H1 (cell line): ENCODE data around the gene TRPC4. TPM values are rescaled to one million over a fixed set of nuclear protein-coding genes. Genes with fewer than 3 reads are reported as not detected.

Source experiments
- CTCF ChIA-PET: fragments of 300-600 bp; sonication (Branson Sonifier 250); formaldehyde crosslinking; loops from one replicate; lab custom pipeline; 2021; ENCODE audit not compliant: partially characterized antibody; lab: Charles Lee
- POLR2A ChIA-PET: fragments of 300-600 bp; sonication (Branson Sonifier 250); formaldehyde crosslinking; loops from one replicate; lab custom pipeline; 2021; ENCODE audit warnings: inconsistent platforms; ENCODE audit not compliant: partially characterized antibody; lab: Charles Lee
- DNase-seq, 2 experiments: peaks; one replicate each; pipeline versions ENCODE4 v3.0.0 to v3.0.0-alpha.2; 2010 to 2022; ENCODE audit warnings: low spot score in 2 of 2, low read depth in 1 of 2, mixed read lengths in 1 of 2
- FAIRE-seq: peaks from 2 replicates; lab custom pipeline; 2011; peaks lifted over from hg19 to GRCh38; lab: Jason Lieb, UNC
- H2AFZ ChIP-seq: 2 replicates; pipeline ENCODE4 v1.8.1; 2012; ENCODE audit warnings: low read length, inconsistent platforms
- H2AK5ac ChIP-seq: 2 replicates; pipeline ENCODE4 v1.6.1; 2013; ENCODE audit warnings: low read depth, low read length
- H2BK120ac ChIP-seq: replicated peaks from 2 replicates; pipeline ENCODE3; 2013; ENCODE audit warnings: low read depth, low read length, inconsistent platforms
- H2BK12ac ChIP-seq: 2 replicates; pipeline ENCODE4 v1.6.1; 2013; ENCODE audit warnings: low read depth, low read length
- H2BK15ac ChIP-seq: 2 replicates; pipeline ENCODE4 v1.6.1; 2013; ENCODE audit warnings: low read length
- H2BK20ac ChIP-seq: 2 replicates; pipeline ENCODE4 v1.6.1; 2013; ENCODE audit warnings: low read length
- H2BK5ac ChIP-seq: 2 replicates; pipeline ENCODE4 v1.6.1; 2013; ENCODE audit warnings: low read depth, low read length
- H3K14ac ChIP-seq: 2 replicates; pipeline ENCODE4 v1.6.1; 2013; ENCODE audit warnings: inconsistent platforms; ENCODE audit not compliant: insufficient read length
- H3K18ac ChIP-seq: 2 replicates; pipeline ENCODE4 v1.6.1; 2013; ENCODE audit warnings: low read length; ENCODE audit errors: extremely low read depth
- H3K23ac ChIP-seq: 2 replicates; pipeline ENCODE4 v1.6.1; 2013; ENCODE audit warnings: inconsistent platforms; ENCODE audit not compliant: insufficient read length
- H3K23me2 ChIP-seq: 2 replicates; pipeline ENCODE4 v1.6.1; 2013; ENCODE audit warnings: low read depth, low read length
- H3K27ac ChIP-seq: 2 replicates; pipeline ENCODE4 v1.6.1; 2011; ENCODE audit warnings: low read depth, low read length, inconsistent platforms
- H3K27me3 ChIP-seq, 4 experiments: replicated peaks in 1 of 4; 1 replicate in 1 of 4; 2 replicates in 3 of 4; pipeline versions ENCODE4 v1.6.1 to v1.8.1; 2011 to 2013; ENCODE audit warnings: low read length in 3 of 4, mild to moderate bottlenecking in 3 of 4, inconsistent platforms in 2 of 4, mixed read lengths in 2 of 4, moderate library complexity in 1 of 4; ENCODE audit not compliant: control insufficient read depth in 3 of 4, insufficient read depth in 3 of 4; ENCODE audit errors: extremely low read depth in 1 of 4
- H3K36me3 ChIP-seq, 4 experiments: 2 replicates each; pipeline versions ENCODE4 v1.6.1 to v1.8.1; 2011 to 2013; ENCODE audit warnings: mild to moderate bottlenecking in 4 of 4, low read length in 3 of 4, moderate library complexity in 2 of 4, control low read depth in 1 of 4, inconsistent platforms in 1 of 4; ENCODE audit not compliant: insufficient read depth in 4 of 4, control insufficient read depth in 2 of 4
- H3K4ac ChIP-seq: replicated peaks from 2 replicates; pipeline ENCODE3; 2013; ENCODE audit warnings: low read length, low read depth, mixed read lengths, inconsistent platforms; ENCODE audit not compliant: insufficient read length
- H3K4me1 ChIP-seq, 4 experiments: replicated peaks in 1 of 4; 1 replicate in 1 of 4; 2 replicates in 3 of 4; pipeline versions ENCODE4 v1.6.1 to v1.8.1; 2011 to 2013; ENCODE audit warnings: low read length in 3 of 4, inconsistent platforms in 2 of 4, mixed read lengths in 1 of 4; ENCODE audit not compliant: insufficient read depth in 4 of 4, control insufficient read depth in 3 of 4
- H3K4me2 ChIP-seq, 2 experiments: 2 replicates each; pipeline versions ENCODE4 v1.6.1 to v1.8.1; 2011 to 2013; ENCODE audit warnings: low read depth in 2 of 2, low read length in 2 of 2, control low read depth in 1 of 2, inconsistent platforms in 1 of 2, mild to moderate bottlenecking in 1 of 2; ENCODE audit not compliant: insufficient read depth in 1 of 2
- H3K4me3 ChIP-seq, 4 experiments: fragments of 200-600, 300-600 bp in 1 of 4; sonication (generic), shearing (Covaris generic), sonication (Bioruptor Twin) in 1 of 4; 2 replicates each; pipeline versions ENCODE4 v1.5.1 to v1.8.1; 2011 to 2016; ENCODE audit warnings: low read length in 4 of 4, low read depth in 3 of 4, control low read depth in 2 of 4, inconsistent platforms in 2 of 4, mild to moderate bottlenecking in 2 of 4, mixed read lengths in 1 of 4, moderate library complexity in 1 of 4; ENCODE audit not compliant: insufficient read depth in 2 of 4; ENCODE audit errors: extremely low read depth in 1 of 4
- H3K56ac ChIP-seq: replicated peaks from 2 replicates; pipeline ENCODE3; 2013; ENCODE audit warnings: low read depth, mild to moderate bottlenecking, mixed read lengths, low read length, inconsistent platforms; ENCODE audit not compliant: insufficient read length
- H3K79me1 ChIP-seq: 2 replicates; pipeline ENCODE4 v1.6.1; 2013; ENCODE audit warnings: low read depth, low read length, control low read depth
- H3K79me2 ChIP-seq, 2 experiments: 2 replicates each; pipeline versions ENCODE4 v1.6.1 to v1.8.1; 2012 to 2013; ENCODE audit warnings: low read length in 2 of 2, mild to moderate bottlenecking in 2 of 2, inconsistent platforms in 1 of 2; ENCODE audit not compliant: insufficient read depth in 2 of 2, control insufficient read depth in 1 of 2
- H3K9ac ChIP-seq, 4 experiments: replicated peaks in 1 of 4; 1 replicate in 1 of 4; 2 replicates in 3 of 4; pipeline versions ENCODE4 v1.6.1 to v1.8.1; 2011 to 2013; ENCODE audit warnings: low read depth in 3 of 4, low read length in 3 of 4, control low read depth in 2 of 4, mild to moderate bottlenecking in 2 of 4, moderate library complexity in 2 of 4, inconsistent platforms in 1 of 4; ENCODE audit errors: extremely low read depth in 1 of 4
- H3K9me3 ChIP-seq, 2 experiments: 2 replicates each; pipeline versions ENCODE4 v1.6.1 to v1.8.1; 2012 to 2013; ENCODE audit warnings: mild to moderate bottlenecking in 2 of 2, moderate library complexity in 2 of 2, control low read depth in 1 of 2, inconsistent platforms in 1 of 2, low read depth in 1 of 2, low read length in 1 of 2, mixed read lengths in 1 of 2; ENCODE audit not compliant: insufficient read depth in 2 of 2
- H4K20me1 ChIP-seq, 2 experiments: replicated peaks in 1 of 2; 2 replicates each; pipeline versions ENCODE3 to v1.8.1; 2011 to 2013; ENCODE audit warnings: inconsistent platforms in 2 of 2, low read length in 2 of 2, mild to moderate bottlenecking in 1 of 2; ENCODE audit not compliant: insufficient read depth in 2 of 2, control insufficient read depth in 1 of 2
- H4K5ac ChIP-seq: 2 replicates; pipeline ENCODE4 v1.6.1; 2013; ENCODE audit warnings: low read length, low read depth, mixed read lengths, inconsistent platforms; ENCODE audit not compliant: insufficient read length
- H4K8ac ChIP-seq: 2 replicates; pipeline ENCODE4 v1.8.0; 2013; ENCODE audit warnings: mild to moderate bottlenecking, moderate library complexity, low read length, inconsistent platforms; ENCODE audit not compliant: insufficient read depth; ENCODE audit errors: extremely low read depth
- H4K91ac ChIP-seq: replicated peaks from 2 replicates; pipeline ENCODE3; 2013; ENCODE audit warnings: low read length, mixed read lengths, inconsistent platforms; ENCODE audit not compliant: insufficient read length
- BACH1 ChIP-seq: IDR thresholded peaks from 2 replicates; pipeline ENCODE4 v1.6.1; 2012; ENCODE audit warnings: low read length, improper control_type of control experiment
- BRCA1 ChIP-seq: IDR thresholded peaks from 2 replicates; pipeline ENCODE4 v1.6.1; 2012; ENCODE audit warnings: low read depth, low read length, improper control_type of control experiment
- CREB1 ChIP-seq: IDR thresholded peaks from 2 replicates; pipeline ENCODE4 v1.6.1; 2012; ENCODE audit warnings: inconsistent platforms
- CTCF ChIP-seq, 3 experiments: IDR thresholded peaks; 1 replicate in 2 of 3; 2 replicates in 1 of 3; pipeline versions ENCODE4 v1.5.1 to v1.6.1; 2011; ENCODE audit warnings: low read length in 3 of 3, mild to moderate bottlenecking in 3 of 3, inconsistent platforms in 2 of 3, low read depth in 1 of 3, moderate library complexity in 1 of 3; ENCODE audit not compliant: insufficient read depth in 1 of 3; ENCODE audit errors: control extremely low read depth in 1 of 3
- EP300 ChIP-seq, 2 experiments: IDR thresholded peaks; 1 replicate in 1 of 2; 2 replicates in 1 of 2; pipeline ENCODE4 v1.6.1; 2011 to 2012; ENCODE audit warnings: low read depth in 2 of 2, low read length in 2 of 2, mild to moderate bottlenecking in 2 of 2, borderline replicate concordance in 1 of 2, inconsistent platforms in 1 of 2, moderate library complexity in 1 of 2
- GABPA ChIP-seq: IDR thresholded peaks from 2 replicates; pipeline ENCODE4 v1.6.1; 2011; ENCODE audit warnings: mild to moderate bottlenecking, low read length, moderate library complexity, borderline replicate concordance; ENCODE audit not compliant: insufficient read depth
- GTF2F1 ChIP-seq: IDR thresholded peaks from 2 replicates; pipeline ENCODE4 v1.6.1; 2012; ENCODE audit warnings: low read depth, low read length, improper control_type of control experiment, borderline replicate concordance
- HDAC6 ChIP-seq: IDR thresholded peaks from one replicate; pipeline ENCODE4 v1.7.1; 2012; ENCODE audit warnings: low read depth, mild to moderate bottlenecking, inconsistent platforms, low read length, moderate library complexity
- POU5F1 ChIP-seq: IDR thresholded peaks from 2 replicates; pipeline ENCODE4 v1.6.1; 2011; ENCODE audit warnings: low read depth, mild to moderate bottlenecking, low read length, moderate library complexity
- RAD21 ChIP-seq, 2 experiments: IDR thresholded peaks in 1 of 2; conservative IDR thresholded peaks in 1 of 2; 2 replicates each; pipeline ENCODE4 v1.6.1; 2011; ENCODE audit warnings: low read depth in 2 of 2, low read length in 2 of 2, improper control_type of control experiment in 1 of 2, inconsistent platforms in 1 of 2, mild to moderate bottlenecking in 1 of 2, moderate library complexity in 1 of 2
- SIRT6 ChIP-seq: IDR thresholded peaks from one replicate; pipeline ENCODE4 v1.7.1; 2012; ENCODE audit warnings: low read length, inconsistent platforms
- SP1 ChIP-seq: IDR thresholded peaks from 2 replicates; pipeline ENCODE4 v1.6.1; 2011; ENCODE audit warnings: low read depth, low read length
- WGBS, 2 experiments: shearing (Covaris generic) in 1 of 2; methylation state at CpG; one replicate each; pipeline versions ENCODE4 v1.1.6 to v1.1.7; 2013 to 2015; ENCODE audit warnings: low lambda C conversion rate in 2 of 2, mixed read lengths in 2 of 2, inconsistent platforms in 1 of 2, low coverage in 1 of 2, missing lambda C conversion rate in 1 of 2; ENCODE audit not compliant: insufficient replicate concordance in 2 of 2, insufficient coverage in 1 of 2, insufficient read length in 1 of 2; ENCODE audit errors: extremely low coverage in 1 of 2, missing lambda C conversion rate in 1 of 2; 5-methylcytosine and 5-hydroxymethylcytosine counted together
- polyA plus RNA-seq, 7 experiments: library from polyadenylated mRNA; depleted of rRNA in 3 of 7; stranded (reverse) in 5 of 7; unstranded in 2 of 7; fragments of >200 nt in 5 of 7; fragments of 200-250 nt in 2 of 7; gene quantifications; 1 replicate in 5 of 7; 2 replicates in 1 of 7; 4 replicates in 1 of 7; pipeline versions ENCODE4 v1.2.1 to v1.2.3, GENCODE V29; 2011 to 2013; ENCODE audit warnings: missing spikeins in 2 of 7, mixed read lengths in 2 of 7
- total RNA-seq: library from RNA; stranded (reverse); fragmentation: NEBNext Ultra II Directional; extraction: Animal tissue kit (Norgen Biotek cat#: 25700); gene quantifications from 2 replicates; pipeline ENCODE4 v1.2.1, GENCODE V29; 2021

Gene TRPC4
- total and polyA plus RNA-seq, 2 of the 8 experiments (the other 6 are each of a cell fraction or from before 2014, with no cell fraction given) = 12.3 to 14.7 TPM

- H2BK120ac ChIP-seq = no peak overlapping the region
- no peak overlapping the region for H3K14ac ChIP-seq
- ChIA-PET CTCF (interaction anchor here (0.5 to 3.3 kb wide), 10 partner anchors 14 to 890 kb away, joined by 3 to 15 read pairs (median 4); partner anchors contain the start of gene TRPC4), POLR2A (no interaction called here)
- no peaks in the 10 kb centered on the region for H3K23me2 ChIP-seq
- H3K79me2 ChIP-seq = no peaks in the 10 kb centered on the region
- H2BK5ac ChIP-seq = no peak overlapping the region
- H3K56ac ChIP-seq = no peak overlapping the region
- H3K79me1 ChIP-seq = no peaks in the 10 kb centered on the region
- H3K27ac ChIP-seq = no peak overlapping the region
- H3K9ac ChIP-seq = no peak overlapping the region
- H2BK20ac ChIP-seq = no peak overlapping the region
- H2BK12ac ChIP-seq = no peak overlapping the region
- H2AK5ac ChIP-seq = no peak overlapping the region
- H3K23ac ChIP-seq = no peak overlapping the region
- no peak overlapping the region for H2BK15ac ChIP-seq
- DNase-seq (no peak), FAIRE-seq (peak; percentile 55)
- no peak overlapping the region for H3K4me2 ChIP-seq
- WGBS, 2 experiments = 34% methylated on average over 2 of the region's 2 CpGs; no CpG with 5 or more reads in 1 of the 2 experiments
- peaks cover 0 to 26% (median 10%) of the 10 kb centered on the region in 4 experiments; a peak in 5 of 8 replicates for H3K36me3 ChIP-seq
- H3K27me3 ChIP-seq = peaks cover 0 to 1% (median 0%) of the 10 kb centered on the region in 4 experiments; a peak in 1 of 7 replicates
- H3K4me3 ChIP-seq = no peak overlapping the region
- no peak overlapping the region for H3K18ac ChIP-seq
- H4K8ac ChIP-seq = no peak overlapping the region
- H4K5ac ChIP-seq = no peak overlapping the region
- H2AFZ ChIP-seq = no peak overlapping the region
- no peaks in the 10 kb centered on the region for H3K9me3 ChIP-seq
- no peaks in the 10 kb centered on the region; a peak in 1 of 7 replicates for H3K4me1 ChIP-seq
- no peak overlapping the region for H3K4ac ChIP-seq
- no peaks in the 10 kb centered on the region for H4K20me1 ChIP-seq
- no peak overlapping the region for H4K91ac ChIP-seq
- no peak for TF ChIP-seq SP1
- no peak for TF ChIP-seq SIRT6
- TF ChIP-seq BACH1 = no peak
- no peak for TF ChIP-seq POU5F1
- TF ChIP-seq GTF2F1 = no peak
- no peak for TF ChIP-seq GABPA
- no peak for TF ChIP-seq BRCA1
- peak in 2 of 3 experiments; percentile 27 to 43; a peak in 2 of 4 replicates for TF ChIP-seq CTCF (IDR thresholded peaks at IDR 0.05; ENCODE audit: control extremely low read depth in 1 of 3, insufficient read depth in 1 of 3, low read depth in 1 of 3, low read length in 3 of 3)
- TF ChIP-seq EP300 (IDR thresholded peaks at IDR 0.05; ENCODE audit: borderline replicate concordance in 1 of 2, low read depth in 2 of 2, low read length in 2 of 2) = no peak
- no peak for TF ChIP-seq CREB1
- peak; percentile 61 to 72 for TF ChIP-seq RAD21 (IDR thresholded peaks at IDR 0.05 in 1 of 2, conservative IDR thresholded peaks at IDR 0.05 in 1 of 2; ENCODE audit: low read depth in 2 of 2, low read length in 2 of 2)
- no peak for TF ChIP-seq HDAC6
Measured at GRCh38 chr13:37640499-37640898, 229.1 kb downstream of the TRPC4 start.
